Ovary (tissue), 3 donors: ENCODE data around the gene CCDC138.

Experiments
- CTCF ChIP-seq, 3 donors: fragments of 450-650 bp in 2 of 3; fragments of 200-600 bp in 1 of 3; IDR thresholded peaks; one replicate each; pipeline versions ENCODE4 v1.5.1 to v1.8.0; 2016 to 2022; ENCODE audit warnings: antibody characterized with exemption in 3 of 3, mild to moderate bottlenecking in 1 of 3
- EP300 ChIP-seq: sonication (generic); formaldehyde crosslinking; IDR thresholded peaks from one replicate; pipeline ENCODE4 v1.6.1; 2017; ENCODE audit warnings: antibody characterized with exemption
- POLR2A ChIP-seq: fragments of 450-650 bp; IDR thresholded peaks from one replicate; pipeline ENCODE4 v1.6.1; 2017; ENCODE audit warnings: antibody characterized with exemption, mild to moderate bottlenecking, moderate library complexity
- donor health status: DM: no; HTN: no; CAD: no.

- TF ChIP-seq CTCF (IDR thresholded peaks at IDR 0.05) (no peak), POLR2A (no peak), EP300 (no peak)
Measured at GRCh38 chr2:108854484-108854883, 67.9 kb downstream of the CCDC138 start.
